Thyroid gland (tissue), 4 donors: ENCODE results near the gene CPHXL.

ENCODE experiments used
- CTCF ChIP-seq, 6 experiments: fragments of 200-600 bp in 3 of 6; fragments of 450-650 bp in 3 of 6; sonication (generic) in 3 of 6; IDR thresholded peaks; one replicate each; pipeline ENCODE4 v1.5.1; 2016 to 2019; ENCODE audit warnings: antibody characterized with exemption in 6 of 6, mild to moderate bottlenecking in 2 of 6, inconsistent platforms in 1 of 6, moderate library complexity in 1 of 6
- POLR2A ChIP-seq, 2 donors: fragments of 450-650 bp; IDR thresholded peaks; one replicate each; pipeline ENCODE4 v1.6.1; 2017; ENCODE audit warnings: antibody characterized with exemption in 2 of 2, mild to moderate bottlenecking in 2 of 2, moderate library complexity in 1 of 2

GRCh38 chr16:75697571-75697970 lies 28.7 kb downstream of the CPHXL start:
- TF ChIP-seq POLR2A (IDR thresholded peaks at IDR 0.05) = no peak
- TF ChIP-seq CTCF (IDR thresholded peaks at IDR 0.05) = no peak
